Transverse colon (tissue), 4 donors: Measurements from ENCODE around the gene FOSB. TPM values are rescaled to one million over a fixed set of nuclear protein-coding genes. Genes with fewer than 3 reads are reported as not detected.

Source experiments
- DNase-seq: peaks from one replicate; pipeline ENCODE4 v3.0.0-alpha.2; 2019
- H3K27ac ChIP-seq, 4 donors: fragments of 200-600 bp; sonication (generic); 2 replicates each; pipeline ENCODE4 v1.5.1; 2016 to 2018; ENCODE audit warnings: inconsistent platforms in 4 of 4
- H3K27me3 ChIP-seq: fragments of 200-600 bp; sonication (generic); 2 replicates; pipeline ENCODE4 v1.5.1; 2017; ENCODE audit warnings: inconsistent platforms
- H3K36me3 ChIP-seq, 4 donors: fragments of 200-600 bp; sonication (generic); 2 replicates each; pipeline ENCODE4 v1.5.1; 2017 to 2019; ENCODE audit warnings: inconsistent platforms in 4 of 4
- H3K4me1 ChIP-seq, 4 donors: fragments of 200-600 bp; sonication (generic); 2 replicates each; pipeline ENCODE4 v1.5.1; 2017 to 2020; ENCODE audit warnings: inconsistent platforms in 4 of 4
- H3K4me3 ChIP-seq, 4 donors: fragments of 200-600 bp; sonication (generic); 1 replicate in 1 of 4; 2 replicates in 3 of 4; pipeline versions ENCODE4 v1.5.1 to v1.6.1; 2017 to 2019; ENCODE audit warnings: inconsistent platforms in 4 of 4
- H3K9me3 ChIP-seq, 2 donors: fragments of 200-600 bp; sonication (generic); 2 replicates each; pipeline ENCODE4 v1.5.1; 2017 to 2019; ENCODE audit warnings: inconsistent platforms in 2 of 2
- CTCF ChIP-seq, 5 experiments: fragments of 200-600 bp in 3 of 5; fragments of 450-650 bp in 2 of 5; sonication (generic) in 3 of 5; IDR thresholded peaks; 1 replicate in 2 of 5; 2 replicates in 3 of 5; pipeline ENCODE4 v1.5.1; 2016 to 2017; ENCODE audit warnings: antibody characterized with exemption in 5 of 5, inconsistent platforms in 3 of 5, mild to moderate bottlenecking in 2 of 5, moderate library complexity in 1 of 5
- EP300 ChIP-seq: sonication (generic); formaldehyde crosslinking; IDR thresholded peaks from one replicate; pipeline ENCODE4 v1.6.1; 2017; ENCODE audit warnings: antibody characterized with exemption, low read depth
- POLR2A ChIP-seq: fragments of 450-650 bp; IDR thresholded peaks from one replicate; pipeline ENCODE4 v1.6.1; 2016; ENCODE audit warnings: antibody characterized with exemption, mild to moderate bottlenecking, moderate library complexity
- POLR2AphosphoS5 ChIP-seq, 3 donors: sonication (generic); formaldehyde crosslinking; IDR thresholded peaks; one replicate each; pipeline ENCODE4 v1.6.1; 2016; ENCODE audit warnings: antibody characterized with exemption in 3 of 3
- WGBS, 2 donors: methylation state at CpG; one replicate each; pipeline ENCODE4 v1.1.5; 2018; ENCODE audit warnings: low coverage in 1 of 2; 5-methylcytosine and 5-hydroxymethylcytosine counted together
- in situ Hi-C, 4 donors: fragments of 200-750 bp; cut with MboI; loops; one replicate each; pipeline versions ENCODE4 v1.15.0 to v1.15.1; 2017; ENCODE audit warnings: low sequenced_read_pairs in 3 of 4, low pct_ligation_motif_present in 1 of 4, low pct_unique_long_range_greater_than_20kb in 1 of 4
- intact Hi-C: fragments of 100-400 bp; cut with DNase I; formaldehyde crosslinking; loops from one replicate; pipeline ENCODE4 v1.15.1; 2023; ENCODE audit warnings: low total_unique reads
- total RNA-seq, 4 donors: library from RNA; depleted of rRNA; stranded (reverse); fragments of >200 nt; gene quantifications; one replicate each; pipeline ENCODE4 v1.1.0, GENCODE V29; 2016

FOSB gene
- total RNA-seq, 4 donors from 2014 or later = 14.5 to 64.7 (median 25.6) TPM

GRCh38 chr19:45446944-45447343 is 20.9 kb upstream of the FOSB start:
- no peaks in the 10 kb centered on the region for H3K9me3 ChIP-seq
- peaks cover 24 to 76% (median 50%) of the 10 kb centered on the region in 4 donors for H3K4me1 ChIP-seq
- in situ Hi-C loops = no loop called here
- no peak overlapping the region for H3K4me3 ChIP-seq
- H3K27me3 ChIP-seq = no peaks in the 10 kb centered on the region
- H3K27ac ChIP-seq = peak overlapping the region; percentile 61 to 91 (median 74)
- 84% methylated on average over 7 of the region's 7 CpGs; no CpG with 5 or more reads in 1 of the 2 donors for WGBS, 2 donors
- TF ChIP-seq POLR2AphosphoS5 (IDR thresholded peaks at IDR 0.05) (no peak), POLR2A (no peak), EP300 (no peak), CTCF (IDR thresholded peaks at IDR 0.05) (no peak)
- no peaks in the 10 kb centered on the region for H3K36me3 ChIP-seq
- intact Hi-C loops = no loop called here
- DNase-seq = no peak

GRCh38 chr19:45448425-45448756 is 19.4 kb upstream of the FOSB start:
- intact Hi-C loops = no loop called here
- no peaks in the 10 kb centered on the region for H3K27me3 ChIP-seq

GRCh38 chr19:45448887-45449299 is 18.9 kb upstream of the FOSB start:
- no peak overlapping the region for H3K4me3 ChIP-seq
- no peaks in the 10 kb centered on the region for H3K36me3 ChIP-seq
- intact Hi-C loops = no loop called here
- H3K9me3 ChIP-seq = no peaks in the 10 kb centered on the region
- peak; percentile 57 for DNase-seq
- no peaks in the 10 kb centered on the region for H3K27me3 ChIP-seq
- peak overlapping the region; percentile 80 to 91 (median 88) for H3K27ac ChIP-seq
- in situ Hi-C loops = no loop called here
- H3K4me1 ChIP-seq = peaks cover 20 to 63% (median 41%) of the 10 kb centered on the region in 4 donors
- WGBS, 2 donors = 41% methylated on average over 7 of the region's 7 CpGs; no CpG with 5 or more reads in 1 of the 2 donors
- TF ChIP-seq CTCF (IDR thresholded peaks at IDR 0.05) (no peak), POLR2AphosphoS5 (IDR thresholded peaks at IDR 0.05) (peak in 2 of 3 donors; percentile 56 to 67), POLR2A (peak; percentile 37)

More at GRCh38 chr19:45448425-45448756, 19.4 kb upstream of the FOSB start:
- TF ChIP-seq EP300 (no peak), POLR2AphosphoS5 (IDR thresholded peaks at IDR 0.05) (no peak)
- in situ Hi-C loops = no loop called here
- no peak overlapping the region for H3K4me3 ChIP-seq
- DNase-seq = no peak
- peak overlapping the region; percentile 62 to 91 (median 82) for H3K27ac ChIP-seq
- no peaks in the 10 kb centered on the region for H3K9me3 ChIP-seq
- WGBS, 2 donors = 86 to 94% methylated on average over 3 of the region's 3 CpGs
- H3K4me1 ChIP-seq = peaks cover 20 to 66% (median 42%) of the 10 kb centered on the region in 4 donors
- no peaks in the 10 kb centered on the region for H3K36me3 ChIP-seq

GRCh38 chr19:45450012-45450333 is 17.8 kb upstream of the FOSB start:
- 19 to 23% methylated on average over 3 to 5 of the region's 5 CpGs for WGBS, 2 donors

More at GRCh38 chr19:45450012-45450333, 17.8 kb upstream of the FOSB start:
- Histone ChIP-seq H3K36me3 (no peaks in the 10 kb centered on the region), H3K4me3 (peak overlapping the region; percentile 44 to 63 (median 49)), H3K4me1 (peaks cover 16 to 57% (median 34%) of the 10 kb centered on the region in 4 donors), H3K27ac (peak overlapping the region; percentile 80 to 91 (median 88)), H3K27me3 (no peaks in the 10 kb centered on the region), H3K9me3 (no peaks in the 10 kb centered on the region)
- TF ChIP-seq POLR2AphosphoS5 (IDR thresholded peaks at IDR 0.05) = no peak
- no peak for TF ChIP-seq CTCF (IDR thresholded peaks at IDR 0.05)
- TF ChIP-seq EP300 = no peak
- no peak for TF ChIP-seq POLR2A
- DNase-seq = no peak
- in situ Hi-C loops (no loop called here), intact Hi-C loops (no loop called here)
